Measurements from ENCODE around the gene GID8. TPM values are rescaled to one million over a fixed set of nuclear protein-coding genes. Genes with fewer than 3 reads are reported as not detected.
A peak's percentile ranks its signal among the peaks of the same experiment; 100 is the strongest.

The GID8 gene
- total and polyA plus RNA-seq, 2 of the 13 experiments (the other 11 are each of a cell fraction or from before 2014, with no cell fraction given): 39.6 to 59.8 TPM

DNA sequence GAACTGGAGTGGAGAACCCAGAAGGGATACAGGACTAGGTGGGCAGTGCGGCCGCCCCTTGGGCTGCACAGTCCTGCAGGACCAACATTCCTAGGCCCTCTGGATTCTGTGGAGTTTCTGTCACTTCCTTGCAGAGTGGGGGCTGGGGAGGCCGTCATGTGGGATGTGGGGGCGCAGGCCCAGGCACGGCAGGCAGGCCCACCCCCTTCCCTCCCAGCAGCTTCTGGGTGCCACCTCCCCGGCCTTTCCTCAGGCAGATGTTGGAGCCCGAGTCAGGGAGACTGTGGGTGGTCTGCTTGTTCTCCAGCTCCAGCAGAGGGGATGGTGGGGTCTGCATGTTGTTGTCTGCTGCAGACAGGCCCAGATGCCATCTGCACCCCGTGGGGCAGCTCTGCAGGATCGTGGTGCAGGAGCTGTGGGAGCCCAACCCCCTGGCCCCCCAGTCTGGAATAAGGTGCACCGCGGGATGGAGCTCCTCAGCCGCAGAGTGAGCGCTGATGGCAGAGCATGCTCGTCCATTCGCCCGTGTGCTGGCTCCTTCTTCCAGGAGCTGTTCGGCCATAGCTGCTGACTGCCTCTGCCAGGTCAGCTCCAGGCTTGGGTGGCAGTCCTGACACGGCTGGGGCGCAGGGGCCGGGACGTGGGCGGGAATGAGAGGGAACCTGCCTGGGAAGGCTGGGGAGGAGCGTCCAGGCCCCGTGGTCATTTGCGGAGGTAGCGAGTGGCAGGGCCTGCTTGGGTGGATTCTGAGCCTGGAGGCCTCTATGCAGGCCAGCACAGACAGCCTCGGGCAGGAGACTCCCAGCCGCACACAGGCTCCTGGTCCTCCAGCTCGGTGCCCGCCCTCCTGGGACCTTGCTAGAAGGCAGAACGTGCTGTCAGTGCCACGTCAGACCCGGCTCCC, 32.6 kb downstream of the GID8 start (continued):
- TF ChIP-seq NONO (IDR thresholded peaks at IDR 0.05) (no peak), NONO (CRISPR knock-in tag; conservative IDR thresholded peaks at IDR 0.05) (0 out of 2 replicates have a peak, but pooled peaks have one; percentile 30), ZNF782 (CRISPR knock-in tag; IDR thresholded peaks at IDR 0.05; ENCODE audit: borderline replicate concordance) (peak; percentile 76; the same call in 1 of the 2 replicates), PHF21A (CRISPR knock-in tag; IDR thresholded peaks at IDR 0.05) (no peak), CENPX (CRISPR knock-in tag; IDR thresholded peaks at IDR 0.05) (no peak), FOXA3 (CRISPR knock-in tag; IDR thresholded peaks at IDR 0.05) (no peak), NKX3-1 (CRISPR knock-in tag; IDR thresholded peaks at IDR 0.05) (no peak), SALL1 (CRISPR knock-in tag; IDR thresholded peaks at IDR 0.05) (peak; percentile 33; the same call in 1 of the 2 replicates)
- TF ChIP-seq, protein P1, sequence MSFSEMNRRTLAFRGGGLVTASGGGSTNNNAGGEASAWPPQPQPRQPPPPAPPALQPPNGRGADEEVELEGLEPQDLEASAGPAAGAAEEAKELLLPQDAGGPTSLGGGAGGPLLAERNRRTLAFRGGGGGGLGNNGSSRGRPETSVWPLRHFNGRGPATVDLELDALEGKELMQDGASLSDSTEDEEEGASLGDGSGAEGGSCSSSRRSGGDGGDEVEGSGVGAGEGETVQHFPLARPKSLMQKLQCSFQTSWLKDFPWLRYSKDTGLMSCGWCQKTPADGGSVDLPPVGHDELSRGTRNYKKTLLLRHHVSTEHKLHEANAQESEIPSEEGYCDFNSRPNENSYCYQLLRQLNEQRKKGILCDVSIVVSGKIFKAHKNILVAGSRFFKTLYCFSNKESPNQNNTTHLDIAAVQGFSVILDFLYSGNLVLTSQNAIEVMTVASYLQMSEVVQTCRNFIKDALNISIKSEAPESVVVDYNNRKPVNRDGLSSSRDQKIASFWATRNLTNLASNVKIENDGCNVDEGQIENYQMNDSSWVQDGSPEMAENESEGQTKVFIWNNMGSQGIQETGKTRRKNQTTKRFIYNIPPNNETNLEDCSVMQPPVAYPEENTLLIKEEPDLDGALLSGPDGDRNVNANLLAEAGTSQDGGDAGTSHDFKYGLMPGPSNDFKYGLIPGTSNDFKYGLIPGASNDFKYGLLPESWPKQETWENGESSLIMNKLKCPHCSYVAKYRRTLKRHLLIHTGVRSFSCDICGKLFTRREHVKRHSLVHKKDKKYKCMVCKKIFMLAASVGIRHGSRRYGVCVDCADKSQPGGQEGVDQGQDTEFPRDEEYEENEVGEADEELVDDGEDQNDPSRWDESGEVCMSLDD (CRISPR knock-in tag; IDR thresholded peaks at IDR 0.05; ENCODE audit: borderline replicate concordance): no peak
- TF ChIP-seq, protein P2, sequence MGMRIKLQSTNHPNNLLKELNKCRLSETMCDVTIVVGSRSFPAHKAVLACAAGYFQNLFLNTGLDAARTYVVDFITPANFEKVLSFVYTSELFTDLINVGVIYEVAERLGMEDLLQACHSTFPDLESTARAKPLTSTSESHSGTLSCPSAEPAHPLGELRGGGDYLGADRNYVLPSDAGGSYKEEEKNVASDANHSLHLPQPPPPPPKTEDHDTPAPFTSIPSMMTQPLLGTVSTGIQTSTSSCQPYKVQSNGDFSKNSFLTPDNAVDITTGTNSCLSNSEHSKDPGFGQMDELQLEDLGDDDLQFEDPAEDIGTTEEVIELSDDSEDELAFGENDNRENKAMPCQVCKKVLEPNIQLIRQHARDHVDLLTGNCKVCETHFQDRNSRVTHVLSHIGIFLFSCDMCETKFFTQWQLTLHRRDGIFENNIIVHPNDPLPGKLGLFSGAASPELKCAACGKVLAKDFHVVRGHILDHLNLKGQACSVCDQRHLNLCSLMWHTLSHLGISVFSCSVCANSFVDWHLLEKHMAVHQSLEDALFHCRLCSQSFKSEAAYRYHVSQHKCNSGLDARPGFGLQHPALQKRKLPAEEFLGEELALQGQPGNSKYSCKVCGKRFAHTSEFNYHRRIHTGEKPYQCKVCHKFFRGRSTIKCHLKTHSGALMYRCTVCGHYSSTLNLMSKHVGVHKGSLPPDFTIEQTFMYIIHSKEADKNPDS (CRISPR knock-in tag; IDR thresholded peaks at IDR 0.05): peak; percentile 55; the same call in 1 of the 2 replicates
- TF ChIP-seq, protein P3, sequence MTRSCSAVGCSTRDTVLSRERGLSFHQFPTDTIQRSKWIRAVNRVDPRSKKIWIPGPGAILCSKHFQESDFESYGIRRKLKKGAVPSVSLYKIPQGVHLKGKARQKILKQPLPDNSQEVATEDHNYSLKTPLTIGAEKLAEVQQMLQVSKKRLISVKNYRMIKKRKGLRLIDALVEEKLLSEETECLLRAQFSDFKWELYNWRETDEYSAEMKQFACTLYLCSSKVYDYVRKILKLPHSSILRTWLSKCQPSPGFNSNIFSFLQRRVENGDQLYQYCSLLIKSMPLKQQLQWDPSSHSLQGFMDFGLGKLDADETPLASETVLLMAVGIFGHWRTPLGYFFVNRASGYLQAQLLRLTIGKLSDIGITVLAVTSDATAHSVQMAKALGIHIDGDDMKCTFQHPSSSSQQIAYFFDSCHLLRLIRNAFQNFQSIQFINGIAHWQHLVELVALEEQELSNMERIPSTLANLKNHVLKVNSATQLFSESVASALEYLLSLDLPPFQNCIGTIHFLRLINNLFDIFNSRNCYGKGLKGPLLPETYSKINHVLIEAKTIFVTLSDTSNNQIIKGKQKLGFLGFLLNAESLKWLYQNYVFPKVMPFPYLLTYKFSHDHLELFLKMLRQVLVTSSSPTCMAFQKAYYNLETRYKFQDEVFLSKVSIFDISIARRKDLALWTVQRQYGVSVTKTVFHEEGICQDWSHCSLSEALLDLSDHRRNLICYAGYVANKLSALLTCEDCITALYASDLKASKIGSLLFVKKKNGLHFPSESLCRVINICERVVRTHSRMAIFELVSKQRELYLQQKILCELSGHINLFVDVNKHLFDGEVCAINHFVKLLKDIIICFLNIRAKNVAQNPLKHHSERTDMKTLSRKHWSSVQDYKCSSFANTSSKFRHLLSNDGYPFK (CRISPR knock-in tag; IDR thresholded peaks at IDR 0.05; ENCODE audit: borderline replicate concordance): peak; percentile 78
- TF ChIP-seq, protein P4, sequence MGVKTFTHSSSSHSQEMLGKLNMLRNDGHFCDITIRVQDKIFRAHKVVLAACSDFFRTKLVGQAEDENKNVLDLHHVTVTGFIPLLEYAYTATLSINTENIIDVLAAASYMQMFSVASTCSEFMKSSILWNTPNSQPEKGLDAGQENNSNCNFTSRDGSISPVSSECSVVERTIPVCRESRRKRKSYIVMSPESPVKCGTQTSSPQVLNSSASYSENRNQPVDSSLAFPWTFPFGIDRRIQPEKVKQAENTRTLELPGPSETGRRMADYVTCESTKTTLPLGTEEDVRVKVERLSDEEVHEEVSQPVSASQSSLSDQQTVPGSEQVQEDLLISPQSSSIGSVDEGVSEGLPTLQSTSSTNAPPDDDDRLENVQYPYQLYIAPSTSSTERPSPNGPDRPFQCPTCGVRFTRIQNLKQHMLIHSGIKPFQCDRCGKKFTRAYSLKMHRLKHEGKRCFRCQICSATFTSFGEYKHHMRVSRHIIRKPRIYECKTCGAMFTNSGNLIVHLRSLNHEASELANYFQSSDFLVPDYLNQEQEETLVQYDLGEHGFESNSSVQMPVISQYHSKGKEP (CRISPR knock-in tag; IDR thresholded peaks at IDR 0.05): no peak
- TF ChIP-seq, protein P5, sequence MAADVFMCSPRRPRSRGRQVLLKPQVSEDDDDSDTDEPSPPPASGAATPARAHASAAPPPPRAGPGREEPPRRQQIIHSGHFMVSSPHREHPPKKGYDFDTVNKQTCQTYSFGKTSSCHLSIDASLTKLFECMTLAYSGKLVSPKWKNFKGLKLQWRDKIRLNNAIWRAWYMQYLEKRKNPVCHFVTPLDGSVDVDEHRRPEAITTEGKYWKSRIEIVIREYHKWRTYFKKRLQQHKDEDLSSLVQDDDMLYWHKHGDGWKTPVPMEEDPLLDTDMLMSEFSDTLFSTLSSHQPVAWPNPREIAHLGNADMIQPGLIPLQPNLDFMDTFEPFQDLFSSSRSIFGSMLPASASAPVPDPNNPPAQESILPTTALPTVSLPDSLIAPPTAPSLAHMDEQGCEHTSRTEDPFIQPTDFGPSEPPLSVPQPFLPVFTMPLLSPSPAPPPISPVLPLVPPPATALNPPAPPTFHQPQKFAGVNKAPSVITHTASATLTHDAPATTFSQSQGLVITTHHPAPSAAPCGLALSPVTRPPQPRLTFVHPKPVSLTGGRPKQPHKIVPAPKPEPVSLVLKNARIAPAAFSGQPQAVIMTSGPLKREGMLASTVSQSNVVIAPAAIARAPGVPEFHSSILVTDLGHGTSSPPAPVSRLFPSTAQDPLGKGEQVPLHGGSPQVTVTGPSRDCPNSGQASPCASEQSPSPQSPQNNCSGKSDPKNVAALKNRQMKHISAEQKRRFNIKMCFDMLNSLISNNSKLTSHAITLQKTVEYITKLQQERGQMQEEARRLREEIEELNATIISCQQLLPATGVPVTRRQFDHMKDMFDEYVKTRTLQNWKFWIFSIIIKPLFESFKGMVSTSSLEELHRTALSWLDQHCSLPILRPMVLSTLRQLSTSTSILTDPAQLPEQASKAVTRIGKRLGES (CRISPR knock-in tag; IDR thresholded peaks at IDR 0.05; ENCODE audit: borderline replicate concordance): no peak
- TF ChIP-seq, protein P6, sequence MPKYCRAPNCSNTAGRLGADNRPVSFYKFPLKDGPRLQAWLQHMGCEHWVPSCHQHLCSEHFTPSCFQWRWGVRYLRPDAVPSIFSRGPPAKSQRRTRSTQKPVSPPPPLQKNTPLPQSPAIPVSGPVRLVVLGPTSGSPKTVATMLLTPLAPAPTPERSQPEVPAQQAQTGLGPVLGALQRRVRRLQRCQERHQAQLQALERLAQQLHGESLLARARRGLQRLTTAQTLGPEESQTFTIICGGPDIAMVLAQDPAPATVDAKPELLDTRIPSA (CRISPR knock-in tag; IDR thresholded peaks at IDR 0.05; ENCODE audit: borderline replicate concordance): 0 out of 2 replicates have a peak, but pooled peaks have one; percentile 79
